Pancreas (tissue), 10 donors: Measurements from ENCODE around the gene CDK6. TPM values are rescaled to one million over a fixed set of nuclear protein-coding genes. Genes with fewer than 3 reads are reported as not detected.

Experiments
- ATAC-seq, 4 donors: fragments of 200-7000 bp; cut with Tn5 transposase; one replicate each; pipeline versions ENCODE4 v1.8.0 to v1.9.1; 2020; ENCODE audit warnings: mild to moderate bottlenecking in 4 of 4, moderate library complexity in 4 of 4
- DNase-seq, 6 donors: peaks; one replicate each; pipeline ENCODE4 v3.0.0-alpha.2; 2020
- FAIRE-seq: peaks from 2 replicates; lab custom pipeline; 2012; peaks lifted over from hg19 to GRCh38; lab: Jason Lieb, UNC
- H3K27ac ChIP-seq, 4 donors: fragments of 200-600 bp; sonication (generic); 1 replicate in 3 of 4; 2 replicates in 1 of 4; pipeline versions ENCODE4 v1.5.0 to v1.8.0; 2020
- H3K27me3 ChIP-seq, 4 donors: fragments of 200-600 bp; one replicate each; pipeline ENCODE4 v1.8.0; 2021
- H3K36me3 ChIP-seq, 3 donors: fragments of 200-600 bp; sonication (generic) in 1 of 3; one replicate each; pipeline versions ENCODE4 v1.5.0 to v1.8.0; 2020 to 2021
- H3K4me1 ChIP-seq, 3 donors: fragments of 200-600 bp; one replicate each; pipeline ENCODE4 v1.8.0; 2021
- H3K4me3 ChIP-seq, 4 donors: fragments of 200-600 bp; sonication (generic) in 2 of 4; one replicate each; pipeline versions ENCODE4 v1.5.0 to v1.8.0; 2020 to 2021
- H3K9me3 ChIP-seq, 4 donors: fragments of 200-600 bp; one replicate each; pipeline ENCODE4 v1.8.0; 2021
- CTCF ChIP-seq, 4 donors: fragments of 200-600 bp; sonication (generic) in 3 of 4; IDR thresholded peaks; one replicate each; pipeline versions ENCODE4 v1.5.0 to v1.8.0; 2021; ENCODE audit warnings: antibody characterized with exemption in 4 of 4
- WGBS, 2 donors: extraction: QIAGEN DNeasy Blood & Tissue Kit; methylation state at CpG; one replicate each; pipeline ENCODE4 v1.1.7; 2013; 5-methylcytosine and 5-hydroxymethylcytosine counted together
- intact Hi-C, 3 donors: fragments of 100-400 bp; cut with DNase I; formaldehyde crosslinking; loops; one replicate each; pipeline versions ENCODE4 v1.11.1 to v1.14.2; 2022
- polyA plus RNA-seq, 2 donors: library from polyadenylated mRNA; stranded (reverse); fragments of 200-250 nt; gene quantifications; one replicate each; pipeline ENCODE4 v1.2.3, GENCODE V29; 2013
- total RNA-seq, 6 donors: library from RNA; stranded (reverse); fragmentation: NEBNext Ultra II Directional in 4 of 6; extraction: Animal tissue kit (Norgen Biotek cat#: 25700) in 4 of 6; gene quantifications; one replicate each; pipeline versions ENCODE4 v1.2.1 to v1.2.4, GENCODE V29; 2021 to 2023
- donor health status: healthy with polysubstance abuse.
- donor health status: DM: no; HTN: no; CAD: no; lungs with moderate emphysema.
- donor health status: DM: no; HTN: no; CAD: no.
- donor health status: control.
- donor health status: control.
- donor health status: Bipolar disorder and iron deficiency.
- donor health status: DM: yes; HTN: yes; CAD: no.
- donor health status: DM: no; HTN: no; CAD: no.
- donor health status: DM: no; HTN: no; CAD: no.
- donor health status: DM: yes; HTN: yes; CAD: no.

Gene CDK6
- total and polyA plus RNA-seq, 8 donors: 2.4 to 33.4 (median 18.7) TPM

- H3K27ac ChIP-seq: no peak overlapping the region
These were observed 170.4 kb downstream of the CDK6 start for GRCh38 chr7:92665926-92666325.

GRCh38 chr7:92661651-92662050, 174.7 kb downstream of the CDK6 start:
- H3K27me3 ChIP-seq: no peaks in the 10 kb centered on the region
- DNase-seq (no peak), FAIRE-seq (no peak), ATAC-seq (no peak)
- WGBS, 2 donors: 97 to 98% methylated on average over 1 of the region's 1 CpG
- no peak for TF ChIP-seq CTCF (IDR thresholded peaks at IDR 0.05)
- no peaks in the 10 kb centered on the region for H3K36me3 ChIP-seq
- intact Hi-C loops: no loop called here
- H3K4me3 ChIP-seq: no peak overlapping the region
- H3K27ac ChIP-seq: no peak overlapping the region
- no peaks in the 10 kb centered on the region for H3K9me3 ChIP-seq
- H3K4me1 ChIP-seq: no peaks in the 10 kb centered on the region

More at GRCh38 chr7:92665926-92666325, 170.4 kb downstream of the CDK6 start:
- Histone ChIP-seq H3K27me3 (no peaks in the 10 kb centered on the region), H3K4me3 (no peak overlapping the region), H3K4me1 (peaks cover 3 to 8% (median 4%) of the 10 kb centered on the region in 3 donors), H3K36me3 (no peaks in the 10 kb centered on the region), H3K9me3 (no peaks in the 10 kb centered on the region)
- no peak for FAIRE-seq
- ATAC-seq: no peak
- no peak for TF ChIP-seq CTCF (IDR thresholded peaks at IDR 0.05)
- intact Hi-C loops: no loop called here
- DNase-seq: no peak
- WGBS, 2 donors: 96 to 98% methylated on average over 2 of the region's 2 CpGs

GRCh38 chr7:92658671-92659070, 177.7 kb downstream of the CDK6 start:
- Histone ChIP-seq H3K27ac (no peak overlapping the region), H3K9me3 (no peaks in the 10 kb centered on the region), H3K4me3 (no peak overlapping the region), H3K36me3 (no peaks in the 10 kb centered on the region), H3K27me3 (no peaks in the 10 kb centered on the region), H3K4me1 (no peaks in the 10 kb centered on the region)
- TF ChIP-seq CTCF (IDR thresholded peaks at IDR 0.05): no peak
- DNase-seq (no peak), ATAC-seq (no peak), FAIRE-seq (no peak)
- intact Hi-C loops: no loop called here
- 90 to 95% methylated on average over 4 of the region's 4 CpGs for WGBS, 2 donors

GRCh38 chr7:92657391-92657790, 179.0 kb downstream of the CDK6 start:
- DNase-seq (no peak), FAIRE-seq (no peak), ATAC-seq (no peak)
- Histone ChIP-seq H3K36me3 (no peaks in the 10 kb centered on the region), H3K27me3 (no peaks in the 10 kb centered on the region), H3K4me1 (no peaks in the 10 kb centered on the region), H3K9me3 (no peaks in the 10 kb centered on the region), H3K4me3 (no peak overlapping the region), H3K27ac (no peak overlapping the region)
- 92% methylated on average over 1 of the region's 1 CpG for WGBS, 2 donors
- intact Hi-C loops: no loop called here
- TF ChIP-seq CTCF (IDR thresholded peaks at IDR 0.05): no peak

GRCh38 chr7:92656121-92656520, 180.3 kb downstream of the CDK6 start:
- intact Hi-C loops: no loop called here
- TF ChIP-seq CTCF (IDR thresholded peaks at IDR 0.05): no peak
- DNase-seq: no peak
- WGBS, 2 donors: 97 to 98% methylated on average over 4 of the region's 4 CpGs
- H3K27me3 ChIP-seq: no peaks in the 10 kb centered on the region
- no peak for ATAC-seq
- H3K36me3 ChIP-seq: no peaks in the 10 kb centered on the region
- no peak for FAIRE-seq
- no peak overlapping the region for H3K4me3 ChIP-seq
- no peaks in the 10 kb centered on the region for H3K4me1 ChIP-seq
- no peak overlapping the region for H3K27ac ChIP-seq
- H3K9me3 ChIP-seq: no peaks in the 10 kb centered on the region
